ENCODE results near the gene TM2D1.

TM2D1 gene

GRCh38 chr1:61637470-61637869 is 87.5 kb downstream of the TM2D1 start:
- Histone ChIP-seq H3K4me2 (ENCODE audit: low read depth, low read length, poor library complexity, severe bottlenecking) (no peak overlapping the region), H2AFZ (ENCODE audit: low read depth, low read length, severe bottlenecking) (no peak overlapping the region), H3F3A (ENCODE audit: insufficient read depth) (no peaks in the 10 kb centered on the region), H3K27ac (ENCODE audit: low read depth, low read length) (no peak overlapping the region), H3K9me2 (replicated peaks; ENCODE audit: insufficient read depth, low read length) (no peaks in the 10 kb centered on the region), H3K4me3 (ENCODE audit: insufficient read depth, low read length, poor library complexity, severe bottlenecking) (no peak overlapping the region), H3K79me2 (ENCODE audit: insufficient read depth, low read length) (no peaks in the 10 kb centered on the region), H3K9ac (ENCODE audit: low read length) (no peak overlapping the region), H3K36me3 (ENCODE audit: low read length) (no peaks in the 10 kb centered on the region), H4K20me1 (ENCODE audit: low read depth, low read length) (no peaks in the 10 kb centered on the region), H3K9me3 (ENCODE audit: insufficient read depth, low read length) (no peaks in the 10 kb centered on the region), H3K27me3 (ENCODE audit: low read length) (no peaks in the 10 kb centered on the region)
- TF ChIP-seq EZH2phosphoT487 (conservative IDR thresholded peaks at IDR 0.05; ENCODE audit: low read length) (no peak), CTCF (IDR thresholded peaks at IDR 0.05; ENCODE audit: insufficient read depth, low read length, poor library complexity, severe bottlenecking) (no peak)

GRCh38 chr1:61636814-61637213 is 88.1 kb downstream of the TM2D1 start:
- Histone ChIP-seq H3K4me2 (ENCODE audit: low read depth, low read length, poor library complexity, severe bottlenecking) (no peak overlapping the region), H2AFZ (ENCODE audit: low read depth, low read length, severe bottlenecking) (no peak overlapping the region), H3K4me3 (ENCODE audit: insufficient read depth, low read length, poor library complexity, severe bottlenecking) (no peak overlapping the region), H3K9ac (ENCODE audit: low read length) (no peak overlapping the region), H3K9me2 (replicated peaks; ENCODE audit: insufficient read depth, low read length) (no peaks in the 10 kb centered on the region), H3K36me3 (ENCODE audit: low read length) (no peaks in the 10 kb centered on the region), H4K20me1 (ENCODE audit: low read depth, low read length) (no peaks in the 10 kb centered on the region), H3K27ac (ENCODE audit: low read depth, low read length) (no peak overlapping the region), H3K9me3 (ENCODE audit: insufficient read depth, low read length) (no peaks in the 10 kb centered on the region), H3F3A (ENCODE audit: insufficient read depth) (no peaks in the 10 kb centered on the region), H3K27me3 (ENCODE audit: low read length) (no peaks in the 10 kb centered on the region), H3K79me2 (ENCODE audit: insufficient read depth, low read length) (no peaks in the 10 kb centered on the region)
- TF ChIP-seq EZH2phosphoT487 (conservative IDR thresholded peaks at IDR 0.05; ENCODE audit: low read length): no peak
- no peak for TF ChIP-seq CTCF (IDR thresholded peaks at IDR 0.05; ENCODE audit: insufficient read depth, low read length, poor library complexity, severe bottlenecking)

- Histone ChIP-seq H3K4me2 (ENCODE audit: low read depth, low read length, poor library complexity, severe bottlenecking) (no peak overlapping the region), H2AFZ (ENCODE audit: low read depth, low read length, severe bottlenecking) (no peak overlapping the region), H3K27ac (ENCODE audit: low read depth, low read length) (no peak overlapping the region), H3K9me2 (replicated peaks; ENCODE audit: insufficient read depth, low read length) (no peaks in the 10 kb centered on the region), H3K79me2 (ENCODE audit: insufficient read depth, low read length) (no peaks in the 10 kb centered on the region), H3K36me3 (ENCODE audit: low read length) (no peaks in the 10 kb centered on the region), H3K27me3 (ENCODE audit: low read length) (no peaks in the 10 kb centered on the region), H3F3A (ENCODE audit: insufficient read depth) (no peaks in the 10 kb centered on the region), H4K20me1 (ENCODE audit: low read depth, low read length) (no peaks in the 10 kb centered on the region), H3K9ac (ENCODE audit: low read length) (no peak overlapping the region), H3K9me3 (ENCODE audit: insufficient read depth, low read length) (no peaks in the 10 kb centered on the region), H3K4me3 (ENCODE audit: insufficient read depth, low read length, poor library complexity, severe bottlenecking) (no peak overlapping the region)
- no peak for TF ChIP-seq CTCF (IDR thresholded peaks at IDR 0.05; ENCODE audit: insufficient read depth, low read length, poor library complexity, severe bottlenecking)
- no peak for TF ChIP-seq EZH2phosphoT487 (conservative IDR thresholded peaks at IDR 0.05; ENCODE audit: low read length)
Observed at GRCh38 chr1:61636376-61636775, 88.6 kb downstream of the TM2D1 start.

Measured in SU-DHL-6 (cell line).